Epithelial cell of esophagus (primary cell): ENCODE measurements around the gene DOCK4.

ENCODE experiments used
- DNase-seq: peaks from one replicate; pipeline ENCODE4 v3.0.0; 2010; ENCODE audit warnings: low read depth
- H3K4me3 ChIP-seq: 2 replicates; pipeline ENCODE4 v1.5.1; 2011; ENCODE audit warnings: mild to moderate bottlenecking, low read length, control low read depth
- TF ChIP-seq, protein P1 (sequence below): IDR thresholded peaks from 2 replicates; pipeline ENCODE4 v1.5.1; 2011; ENCODE audit warnings: low read depth, mild to moderate bottlenecking, low read length, control low read depth, inconsistent platforms; ENCODE audit not compliant: insufficient read depth; ENCODE audit errors: missing control alignments

DOCK4 gene

DNA sequence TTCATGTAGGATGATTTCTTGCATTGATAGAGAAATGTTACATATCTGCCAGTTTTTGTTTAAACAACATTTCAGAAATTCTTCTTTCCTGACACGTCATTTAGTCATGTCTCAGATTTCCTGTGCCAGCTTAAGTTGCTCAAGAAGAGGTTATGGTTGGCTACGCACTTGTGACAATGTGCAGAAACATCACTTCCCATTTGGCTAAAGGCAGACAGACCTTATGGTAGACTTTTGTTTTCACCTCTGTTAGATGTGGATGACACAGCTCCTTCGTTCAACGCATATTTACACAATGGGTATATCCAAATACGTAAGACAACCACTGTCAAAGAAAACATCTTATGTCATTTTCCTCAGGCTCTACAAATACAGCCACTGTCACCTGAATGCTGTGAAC is 125.8 kb downstream of the DOCK4 start:
- peak; percentile 93 for DNase-seq
- no peak overlapping the region for H3K4me3 ChIP-seq
- TF ChIP-seq, protein P1, sequence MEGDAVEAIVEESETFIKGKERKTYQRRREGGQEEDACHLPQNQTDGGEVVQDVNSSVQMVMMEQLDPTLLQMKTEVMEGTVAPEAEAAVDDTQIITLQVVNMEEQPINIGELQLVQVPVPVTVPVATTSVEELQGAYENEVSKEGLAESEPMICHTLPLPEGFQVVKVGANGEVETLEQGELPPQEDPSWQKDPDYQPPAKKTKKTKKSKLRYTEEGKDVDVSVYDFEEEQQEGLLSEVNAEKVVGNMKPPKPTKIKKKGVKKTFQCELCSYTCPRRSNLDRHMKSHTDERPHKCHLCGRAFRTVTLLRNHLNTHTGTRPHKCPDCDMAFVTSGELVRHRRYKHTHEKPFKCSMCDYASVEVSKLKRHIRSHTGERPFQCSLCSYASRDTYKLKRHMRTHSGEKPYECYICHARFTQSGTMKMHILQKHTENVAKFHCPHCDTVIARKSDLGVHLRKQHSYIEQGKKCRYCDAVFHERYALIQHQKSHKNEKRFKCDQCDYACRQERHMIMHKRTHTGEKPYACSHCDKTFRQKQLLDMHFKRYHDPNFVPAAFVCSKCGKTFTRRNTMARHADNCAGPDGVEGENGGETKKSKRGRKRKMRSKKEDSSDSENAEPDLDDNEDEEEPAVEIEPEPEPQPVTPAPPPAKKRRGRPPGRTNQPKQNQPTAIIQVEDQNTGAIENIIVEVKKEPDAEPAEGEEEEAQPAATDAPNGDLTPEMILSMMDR, result no peak

GRCh38 chr7:112079673-112080072 is 126.5 kb downstream of the DOCK4 start:
- DNase-seq, result no peak
- TF ChIP-seq, protein P1, result no peak
- no peak overlapping the region for H3K4me3 ChIP-seq

GRCh38 chr7:112079122-112079521 is 127.1 kb downstream of the DOCK4 start:
- TF ChIP-seq, protein P1, result no peak
- no peak for DNase-seq
- H3K4me3 ChIP-seq, result no peak overlapping the region

DNA sequence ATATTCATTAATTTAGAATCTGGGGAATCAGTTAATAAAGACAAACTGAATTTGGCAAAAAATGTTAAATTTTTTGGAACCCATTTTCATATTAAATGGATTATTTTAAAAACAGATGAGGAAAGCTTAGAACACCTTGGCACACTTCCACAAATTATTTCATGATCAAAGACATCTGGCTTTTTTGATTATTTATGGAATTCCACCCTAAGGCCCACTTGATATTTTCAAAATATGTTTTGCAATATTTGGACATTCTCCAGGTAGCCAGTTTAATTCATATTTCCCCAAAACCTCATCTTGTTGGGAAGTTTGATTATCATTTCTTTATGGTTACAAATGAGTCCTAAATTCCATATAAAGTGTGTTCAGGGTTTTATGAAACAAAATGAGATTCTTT is 129.9 kb downstream of the DOCK4 start:
- TF ChIP-seq, protein P1, result no peak
- no peak for DNase-seq
- no peak overlapping the region for H3K4me3 ChIP-seq

- no peak overlapping the region for H3K4me3 ChIP-seq
- no peak for DNase-seq
- TF ChIP-seq, protein P1, result no peak
Measured at GRCh38 chr7:112074464-112074863, 131.7 kb downstream of the DOCK4 start.

DNA sequence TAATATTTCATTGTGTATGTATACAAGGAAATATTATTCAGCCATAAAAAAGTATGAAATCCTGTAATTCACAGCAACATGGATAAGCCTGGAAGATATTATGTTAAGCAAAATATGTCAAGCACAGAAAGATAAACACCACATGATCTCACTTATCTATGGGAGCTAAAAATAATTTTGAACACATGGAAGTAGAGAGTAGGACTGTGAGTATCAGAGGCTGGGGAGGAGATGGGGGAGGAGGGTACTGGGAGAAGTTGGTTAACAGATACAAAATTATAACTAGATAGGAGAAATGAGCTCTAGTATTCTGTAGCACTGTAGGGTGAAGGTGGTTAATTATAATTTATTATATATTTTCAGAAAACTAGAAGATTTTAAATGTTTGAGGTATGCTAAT is 132.7 kb downstream of the DOCK4 start:
- DNase-seq, result no peak
- TF ChIP-seq, protein P1, result no peak
- no peak overlapping the region for H3K4me3 ChIP-seq

- DNase-seq, result no peak
- TF ChIP-seq, protein P1, result no peak
- H3K4me3 ChIP-seq, result no peak overlapping the region
Measured at GRCh38 chr7:112072541-112073245, 133.5 kb downstream of the DOCK4 start.
